SH-SY5Y (cell line): ENCODE data around the gene PCED1A.

Source experiments
- GATA2 ChIP-seq: IDR thresholded peaks from 2 replicates; pipeline ENCODE4 v1.6.1; 2011; ENCODE audit warnings: mild to moderate bottlenecking, low read depth, low read length
- GATA3 ChIP-seq: IDR thresholded peaks from 2 replicates; pipeline ENCODE4 v1.6.1; 2011; ENCODE audit warnings: low read depth, mild to moderate bottlenecking, low read length, moderate library complexity

GRCh38 chr20:2804852-2805688, 35.4 kb downstream of the PCED1A start:
- TF ChIP-seq GATA2, result no peak
- TF ChIP-seq GATA3, result no peak
